ENCODE measurements around the gene CAMSAP1.

Gene CAMSAP1

DNA sequence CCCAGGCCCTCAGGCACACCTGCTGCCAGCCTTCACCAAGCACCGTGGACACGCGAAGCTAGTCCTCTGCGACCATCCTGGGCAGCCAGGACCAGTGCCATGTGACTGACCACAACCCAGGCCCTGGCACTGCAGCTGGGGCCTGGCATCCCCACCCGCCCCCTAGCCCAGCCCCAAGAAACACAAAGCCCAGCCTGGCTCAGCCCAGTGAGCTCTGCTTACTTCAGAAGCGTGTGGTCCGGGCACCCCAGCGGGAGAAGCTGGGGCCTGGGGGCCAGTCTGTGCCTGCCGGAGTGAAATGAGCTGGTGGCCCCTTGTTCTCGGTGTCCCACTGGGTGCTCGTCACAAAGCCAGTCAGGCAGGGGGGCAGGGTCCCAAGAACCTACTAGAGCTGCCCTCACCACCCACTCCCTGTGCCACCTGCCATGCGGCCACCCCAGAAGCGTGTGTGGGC, 117.5 kb downstream of the CAMSAP1 start:
- H3K27ac ChIP-seq = no peak overlapping the region
- TF ChIP-seq CTCF (conservative IDR thresholded peaks at IDR 0.05) (no peak), ZFX (IDR thresholded peaks at IDR 0.05) (no peak)

DNA sequence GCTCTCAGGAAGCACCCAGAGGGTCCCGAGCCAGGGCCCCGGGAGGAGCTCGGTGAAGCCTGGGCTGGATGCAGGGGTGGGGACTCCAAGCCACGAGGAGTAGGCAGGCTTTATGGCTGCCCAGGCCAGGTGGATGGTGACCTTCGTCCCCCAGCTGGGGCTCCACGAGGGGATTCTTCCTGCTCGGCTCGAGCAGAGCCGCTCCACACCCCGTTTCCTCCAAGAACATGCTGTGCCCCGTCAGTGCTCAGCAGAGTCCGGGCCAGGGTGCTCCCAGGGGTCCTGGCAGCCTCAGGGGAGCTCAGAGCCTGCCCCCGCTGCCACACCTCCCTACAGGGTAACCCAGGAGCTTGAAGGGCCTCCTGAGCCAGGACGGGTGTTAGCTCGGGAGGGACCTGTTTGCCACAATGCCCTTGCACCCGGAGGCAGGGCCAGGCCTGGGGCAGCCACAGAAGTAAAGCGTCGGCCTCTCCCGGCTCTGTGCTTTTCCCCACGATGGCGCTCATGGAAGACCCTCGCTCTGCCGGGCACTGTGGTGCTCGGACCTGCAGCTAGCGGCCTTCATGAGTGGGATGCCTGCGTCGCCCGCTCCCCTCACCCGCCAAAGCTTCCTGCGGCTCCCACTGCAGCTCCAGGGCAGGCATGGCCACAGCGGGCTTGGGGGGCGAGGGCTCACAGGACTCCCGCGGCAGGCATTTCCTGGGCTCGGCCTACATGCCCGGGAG, 118.6 kb downstream of the CAMSAP1 start:
- H3K27ac ChIP-seq = no peak overlapping the region
- TF ChIP-seq CTCF (conservative IDR thresholded peaks at IDR 0.05) (no peak), ZFX (IDR thresholded peaks at IDR 0.05) (no peak)

DNA sequence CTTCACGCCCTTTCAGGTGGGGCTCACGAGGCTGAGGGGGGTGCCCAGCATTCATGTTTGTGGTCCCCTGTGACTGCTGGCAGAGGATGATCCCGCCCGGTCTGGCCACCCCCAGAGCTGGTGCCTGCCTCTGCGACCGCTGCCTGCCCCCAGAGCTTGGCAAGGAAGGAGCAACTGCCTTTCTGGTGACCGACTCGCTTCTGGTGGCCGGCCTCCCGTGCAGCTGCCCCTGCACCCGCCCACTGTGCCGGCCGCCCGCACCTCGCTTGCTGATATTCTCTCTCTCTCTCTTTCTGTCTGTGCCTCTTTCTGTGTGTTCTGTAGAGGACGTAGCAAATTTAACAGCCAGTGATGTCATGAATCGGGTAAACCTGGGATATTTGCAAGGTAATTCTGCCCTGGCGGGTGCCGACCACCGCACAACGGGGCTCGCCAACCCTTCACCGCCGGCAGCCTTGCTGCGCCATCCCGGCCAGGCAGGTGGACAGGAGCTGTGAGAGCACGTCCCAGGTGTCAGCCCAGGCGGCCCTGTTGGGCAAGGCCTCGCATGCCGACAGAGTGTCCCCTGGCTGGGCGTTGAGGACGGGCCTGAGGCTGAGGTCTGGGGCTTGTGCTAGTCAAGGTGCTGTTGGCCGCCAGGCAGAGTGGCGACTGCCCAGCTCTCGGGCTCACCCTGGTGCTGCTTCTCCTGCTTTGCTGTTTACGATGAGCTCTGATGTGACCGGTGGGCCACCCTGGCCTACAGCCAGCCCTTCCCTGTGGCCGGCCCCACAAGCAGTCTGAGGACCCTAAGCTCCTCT, 119.4 kb downstream of the CAMSAP1 start:
- no peak for TF ChIP-seq ZFX (IDR thresholded peaks at IDR 0.05)
- no peak for TF ChIP-seq CTCF (conservative IDR thresholded peaks at IDR 0.05)
- no peak overlapping the region for H3K27ac ChIP-seq

GRCh38 chr9:135787317-135787716, 120.0 kb downstream of the CAMSAP1 start:
- no peak for TF ChIP-seq CTCF (conservative IDR thresholded peaks at IDR 0.05)
- no peak overlapping the region for H3K27ac ChIP-seq

DNA sequence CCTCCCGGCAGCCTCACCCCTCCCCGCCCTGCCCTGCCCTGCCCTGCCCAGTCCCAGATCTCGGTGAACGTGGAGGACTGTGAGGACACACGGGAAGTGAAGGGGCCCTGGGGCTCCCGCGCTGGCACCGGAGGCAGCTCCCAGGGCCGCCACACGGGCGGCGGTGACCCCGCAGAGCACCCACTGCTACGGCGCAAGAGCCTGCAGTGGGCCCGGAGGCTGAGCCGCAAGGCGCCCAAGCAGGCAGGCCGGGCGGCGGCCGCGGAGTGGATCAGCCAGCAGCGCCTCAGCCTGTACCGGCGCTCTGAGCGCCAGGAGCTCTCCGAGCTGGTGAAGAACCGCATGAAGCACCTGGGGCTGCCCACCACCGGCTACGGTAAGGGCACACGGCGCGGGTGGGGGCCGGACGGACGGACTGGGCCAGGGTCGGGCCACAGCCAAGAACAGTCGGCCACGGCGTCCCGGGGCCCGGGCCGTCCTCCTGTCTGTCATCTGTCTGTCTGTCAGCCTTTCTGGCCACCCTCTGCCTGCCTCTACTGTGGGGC, 121.1 kb downstream of the CAMSAP1 start:
- TF ChIP-seq CTCF (conservative IDR thresholded peaks at IDR 0.05) (no peak), ZFX (IDR thresholded peaks at IDR 0.05) (no peak)
- H3K27ac ChIP-seq = no peak overlapping the region

DNA sequence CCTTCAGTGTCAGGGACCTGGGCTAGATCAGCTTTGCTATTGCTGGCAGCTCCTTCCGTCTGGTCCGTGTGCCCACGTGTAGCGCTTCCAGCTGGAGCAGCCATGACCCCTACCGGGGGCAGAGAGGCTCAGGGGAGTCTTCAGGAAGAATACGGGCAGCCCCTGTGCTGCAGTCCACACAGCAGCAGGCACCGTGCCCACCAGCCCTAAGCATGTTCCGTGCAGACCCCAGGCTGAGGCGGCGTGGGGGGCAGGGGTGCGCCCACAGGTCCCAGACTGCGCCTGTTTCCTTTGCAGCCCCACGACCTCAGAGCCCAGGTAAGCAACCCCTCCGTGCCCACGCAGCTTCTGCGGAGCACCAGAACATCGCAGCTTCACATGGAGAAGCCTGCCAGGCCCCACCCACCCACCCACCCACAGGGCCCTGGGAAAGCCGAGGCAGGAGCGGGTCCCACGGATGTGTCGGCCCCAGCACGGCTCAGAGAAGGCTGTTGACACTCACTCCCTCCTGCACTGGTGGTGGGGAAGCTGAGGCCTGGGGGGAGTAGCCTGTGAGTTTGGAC, 122.3 kb downstream of the CAMSAP1 start:
- no peak overlapping the region for H3K27ac ChIP-seq
- TF ChIP-seq CTCF (conservative IDR thresholded peaks at IDR 0.05) = no peak

All from C4-2B (cell line).